ENCODE measurements around the gene FBN1. TPM values are rescaled to one million over a fixed set of nuclear protein-coding genes. Genes with fewer than 3 reads are reported as not detected.

Gene FBN1
- total and polyA plus RNA-seq, 2 donors (not counting 3 experiments of a cell fraction or from before 2014, with no cell fraction given), result 107 to 111 TPM

- dilution Hi-C loops (cut with MboI; ENCODE audit: extremely low pct_ligation_motif_present, low sequenced_read_pairs) (no loop called here), intact Hi-C loops (cut with micrococcal nuclease) (loop anchor here (2.0 kb wide), 1 partner anchor 17 kb away; no protein-coding TSS in a partner anchor)
- no peaks in the 10 kb centered on the region for H3K9me3 ChIP-seq (replicated peaks; ENCODE audit: control insufficient read depth, insufficient read depth, low read length)
- ChIA-PET POLR2A (no interaction called here), CTCF (interaction anchor here (1.0 to 2.6 kb wide), 4 partner anchors 9 to 30 kb away, joined by 3 to 14 read pairs (median 8); no protein-coding TSS in a partner anchor)
- BruUV-seq (replicated peaks), result no TSS peak
- H3K27me3 ChIP-seq (ENCODE audit: control insufficient read depth in 2 of 2, insufficient read depth in 2 of 2, low read length in 2 of 2), result no peaks in the 10 kb centered on the region
- H3K27ac ChIP-seq (ENCODE audit: insufficient read depth, low read depth, low read length), result no peak overlapping the region
- no peak for FAIRE-seq
- no peaks in the 10 kb centered on the region for H3K9me1 ChIP-seq (replicated peaks; ENCODE audit: control insufficient read depth, extremely low read depth, insufficient read depth, low read length)
- no peak overlapping the region for H3K4me3 ChIP-seq (replicated peaks in 1 of 3; ENCODE audit: insufficient read depth in 1 of 3, low read depth in 1 of 3, low read length in 3 of 3)
- H3K36me3 ChIP-seq (ENCODE audit: control insufficient read depth in 2 of 2, extremely low read depth in 1 of 2, insufficient read depth in 2 of 2, low read length in 2 of 2), result no peaks in the 10 kb centered on the region
- H2AFZ ChIP-seq (ENCODE audit: low read depth, low read length), result no peak overlapping the region
- H3K9ac ChIP-seq (replicated peaks; ENCODE audit: extremely low read depth, insufficient read depth, low read length), result no peak overlapping the region
- no peak for TF ChIP-seq JUN (IDR thresholded peaks at IDR 0.05; ENCODE audit: borderline replicate concordance, insufficient read depth, insufficient read length, low read depth)
- no peak for TF ChIP-seq MAX (IDR thresholded peaks at IDR 0.05; ENCODE audit: insufficient read depth, insufficient read length)
- TF ChIP-seq GATA2 (IDR thresholded peaks at IDR 0.05; ENCODE audit: insufficient read depth, insufficient read length, low read depth, low read length), result no peak
- TF ChIP-seq POLR2A (IDR thresholded peaks at IDR 0.05; ENCODE audit: low read depth, low read length), result no peak
- TF ChIP-seq CTCF (IDR thresholded peaks at IDR 0.05; ENCODE audit: extremely low read depth in 1 of 2, insufficient read depth in 1 of 2, low read depth in 1 of 2, low read length in 2 of 2), result no peak
- no peak for TF ChIP-seq MYC (IDR thresholded peaks at IDR 0.05; ENCODE audit: low read depth, low read length)
- no peak for TF ChIP-seq EZH2 (IDR thresholded peaks at IDR 0.05; ENCODE audit: borderline replicate concordance, low read depth, low read length, severe bottlenecking)
- no peak for TF ChIP-seq POLR2AphosphoS5 (IDR thresholded peaks at IDR 0.05; ENCODE audit: insufficient read depth, low read depth, low read length)
- no peak for TF ChIP-seq FOS (IDR thresholded peaks at IDR 0.05; ENCODE audit: borderline replicate concordance, insufficient read depth, low read length)
- H4K20me1 ChIP-seq (replicated peaks; ENCODE audit: control insufficient read depth, extremely low read depth, insufficient read depth, low read length), result no peaks in the 10 kb centered on the region
- no peak overlapping the region for H3K4me2 ChIP-seq (ENCODE audit: insufficient read depth, low read length)
- peaks cover 10% of the 10 kb centered on the region for H3K4me1 ChIP-seq (ENCODE audit: control insufficient read depth, extremely low read depth, insufficient read depth, low read length)
- no peak for DNase-seq (ENCODE audit: low read depth, low spot score)
- no peaks in the 10 kb centered on the region for H3K79me2 ChIP-seq (ENCODE audit: control insufficient read depth, insufficient read depth, low read length)
Measured at GRCh38 chr15:48375767-48376166, 269.7 kb downstream of the FBN1 start.

Data from endothelial cell of umbilical vein (primary cell).